ENCODE data around the gene LRP1B.
"Not testable (repeated sequence)": the region's sequence is repeated elsewhere in the genome, so short reads cannot be mapped to it uniquely, and the experiment has no call there.

The LRP1B gene

GRCh38 chr2:140286377-140286776, 1844.4 kb downstream of the LRP1B start:
- H3K4me1 ChIP-seq (ENCODE audit: insufficient read depth, insufficient read length), result no peaks in the 10 kb centered on the region
- H3K27me3 ChIP-seq (ENCODE audit: insufficient read depth, insufficient read length), result no peaks in the 10 kb centered on the region
- no peak overlapping the region for H3K4me3 ChIP-seq (ENCODE audit: insufficient read length, low read depth)
- no peak for DNase-seq (ENCODE audit: low read depth, low spot score)
- no peaks in the 10 kb centered on the region for H3K36me3 ChIP-seq (ENCODE audit: insufficient read depth, insufficient read length, low read length)
- H3K9ac ChIP-seq (ENCODE audit: insufficient read length, low read depth), result no peak overlapping the region
- TF ChIP-seq SUZ12 (IDR thresholded peaks at IDR 0.05; ENCODE audit: extremely low read depth, insufficient read depth, insufficient read length), result no peak
- TF ChIP-seq ZNF274 (IDR thresholded peaks at IDR 0.05; ENCODE audit: low read depth, low read length), result no peak
- TF ChIP-seq YY1 (IDR thresholded peaks at IDR 0.05; ENCODE audit: insufficient read depth, insufficient read length), result no peak
- H3K9me3 ChIP-seq (ENCODE audit: insufficient read depth, low read length), result no peaks in the 10 kb centered on the region

- not testable (repeated sequence) for DNase-seq (ENCODE audit: low read depth, low spot score); H3K4me3 ChIP-seq (ENCODE audit: insufficient read length, low read depth); H3K9ac ChIP-seq (ENCODE audit: insufficient read length, low read depth); H3K36me3 ChIP-seq (ENCODE audit: insufficient read depth, insufficient read length, low read length); H3K27me3 ChIP-seq (ENCODE audit: insufficient read depth, insufficient read length); H3K4me1 ChIP-seq (ENCODE audit: insufficient read depth, insufficient read length); H3K9me3 ChIP-seq (ENCODE audit: insufficient read depth, low read length)
Measured at GRCh38 chr2:140277344-140277743, 1853.5 kb downstream of the LRP1B start.

- H3K4me1 ChIP-seq (ENCODE audit: insufficient read depth, insufficient read length), result no peaks in the 10 kb centered on the region
- no peaks in the 10 kb centered on the region for H3K27me3 ChIP-seq (ENCODE audit: insufficient read depth, insufficient read length)
- H3K9ac ChIP-seq (ENCODE audit: insufficient read length, low read depth), result no peak overlapping the region
- no peaks in the 10 kb centered on the region for H3K36me3 ChIP-seq (ENCODE audit: insufficient read depth, insufficient read length, low read length)
- TF ChIP-seq SUZ12 (IDR thresholded peaks at IDR 0.05; ENCODE audit: extremely low read depth, insufficient read depth, insufficient read length), result no peak
- TF ChIP-seq YY1 (IDR thresholded peaks at IDR 0.05; ENCODE audit: insufficient read depth, insufficient read length), result no peak
- TF ChIP-seq ZNF274 (IDR thresholded peaks at IDR 0.05; ENCODE audit: low read depth, low read length), result no peak
- H3K4me3 ChIP-seq (ENCODE audit: insufficient read length, low read depth), result no peak overlapping the region
- H3K9me3 ChIP-seq (ENCODE audit: insufficient read depth, low read length), result no peaks in the 10 kb centered on the region; the same call in 1 of the 2 replicates
- no peak for DNase-seq (ENCODE audit: low read depth, low spot score)
Measured at GRCh38 chr2:140276661-140277060, 1854.2 kb downstream of the LRP1B start.

- Histone ChIP-seq H3K36me3 (ENCODE audit: insufficient read depth, insufficient read length, low read length) (no peaks in the 10 kb centered on the region), H3K4me1 (ENCODE audit: insufficient read depth, insufficient read length) (no peaks in the 10 kb centered on the region), H3K27me3 (ENCODE audit: insufficient read depth, insufficient read length) (no peaks in the 10 kb centered on the region), H3K9ac (ENCODE audit: insufficient read length, low read depth) (no peak overlapping the region), H3K9me3 (ENCODE audit: insufficient read depth, low read length) (no peaks in the 10 kb centered on the region; the same call in 1 of the 2 replicates), H3K4me3 (ENCODE audit: insufficient read length, low read depth) (no peak overlapping the region)
- DNase-seq (ENCODE audit: low read depth, low spot score), result no peak
- no peak for TF ChIP-seq SUZ12 (IDR thresholded peaks at IDR 0.05; ENCODE audit: extremely low read depth, insufficient read depth, insufficient read length)
- no peak for TF ChIP-seq ZNF274 (IDR thresholded peaks at IDR 0.05; ENCODE audit: low read depth, low read length)
- no peak for TF ChIP-seq YY1 (IDR thresholded peaks at IDR 0.05; ENCODE audit: insufficient read depth, insufficient read length)
Measured at GRCh38 chr2:140275427-140275826, 1855.4 kb downstream of the LRP1B start.

- Histone ChIP-seq H3K4me3 (ENCODE audit: insufficient read length, low read depth) (no peak overlapping the region), H3K9ac (ENCODE audit: insufficient read length, low read depth) (no peak overlapping the region), H3K4me1 (ENCODE audit: insufficient read depth, insufficient read length) (no peaks in the 10 kb centered on the region), H3K9me3 (ENCODE audit: insufficient read depth, low read length) (no peaks in the 10 kb centered on the region; the same call in 1 of the 2 replicates), H3K27me3 (ENCODE audit: insufficient read depth, insufficient read length) (no peaks in the 10 kb centered on the region), H3K36me3 (ENCODE audit: insufficient read depth, insufficient read length, low read length) (no peaks in the 10 kb centered on the region)
- TF ChIP-seq YY1 (IDR thresholded peaks at IDR 0.05; ENCODE audit: insufficient read depth, insufficient read length), result no peak
- TF ChIP-seq ZNF274 (IDR thresholded peaks at IDR 0.05; ENCODE audit: low read depth, low read length), result no peak
- no peak for TF ChIP-seq SUZ12 (IDR thresholded peaks at IDR 0.05; ENCODE audit: extremely low read depth, insufficient read depth, insufficient read length)
- no peak for DNase-seq (ENCODE audit: low read depth, low spot score)
Measured at GRCh38 chr2:140274891-140275290, 1855.9 kb downstream of the LRP1B start.

GRCh38 chr2:140273958-140274357, 1856.9 kb downstream of the LRP1B start:
- H3K4me3 ChIP-seq (ENCODE audit: insufficient read length, low read depth), result no peak overlapping the region
- TF ChIP-seq YY1 (IDR thresholded peaks at IDR 0.05; ENCODE audit: insufficient read depth, insufficient read length) (no peak), SUZ12 (IDR thresholded peaks at IDR 0.05; ENCODE audit: extremely low read depth, insufficient read depth, insufficient read length) (no peak), ZNF274 (IDR thresholded peaks at IDR 0.05; ENCODE audit: low read depth, low read length) (no peak)
- no peaks in the 10 kb centered on the region for H3K36me3 ChIP-seq (ENCODE audit: insufficient read depth, insufficient read length, low read length)

GRCh38 chr2:140273408-140273807, 1857.4 kb downstream of the LRP1B start:
- no peak for DNase-seq (ENCODE audit: low read depth, low spot score)
- Histone ChIP-seq H3K27me3 (ENCODE audit: insufficient read depth, insufficient read length) (no peaks in the 10 kb centered on the region), H3K9ac (ENCODE audit: insufficient read length, low read depth) (no peak overlapping the region), H3K4me3 (ENCODE audit: insufficient read length, low read depth) (no peak overlapping the region), H3K36me3 (ENCODE audit: insufficient read depth, insufficient read length, low read length) (no peaks in the 10 kb centered on the region), H3K9me3 (ENCODE audit: insufficient read depth, low read length) (no peaks in the 10 kb centered on the region; the same call in 1 of the 2 replicates), H3K4me1 (ENCODE audit: insufficient read depth, insufficient read length) (no peaks in the 10 kb centered on the region)
- TF ChIP-seq ZNF274 (IDR thresholded peaks at IDR 0.05; ENCODE audit: low read depth, low read length), result no peak
- no peak for TF ChIP-seq YY1 (IDR thresholded peaks at IDR 0.05; ENCODE audit: insufficient read depth, insufficient read length)
- no peak for TF ChIP-seq SUZ12 (IDR thresholded peaks at IDR 0.05; ENCODE audit: extremely low read depth, insufficient read depth, insufficient read length)

More at GRCh38 chr2:140273958-140274357, 1856.9 kb downstream of the LRP1B start:
- DNase-seq (ENCODE audit: low read depth, low spot score), result no peak
- Histone ChIP-seq H3K9ac (ENCODE audit: insufficient read length, low read depth) (no peak overlapping the region), H3K9me3 (ENCODE audit: insufficient read depth, low read length) (no peaks in the 10 kb centered on the region; the same call in 1 of the 2 replicates), H3K4me1 (ENCODE audit: insufficient read depth, insufficient read length) (no peaks in the 10 kb centered on the region), H3K27me3 (ENCODE audit: insufficient read depth, insufficient read length) (no peaks in the 10 kb centered on the region)

GRCh38 chr2:140270224-140270623, 1860.6 kb downstream of the LRP1B start:
- no peaks in the 10 kb centered on the region for H3K36me3 ChIP-seq (ENCODE audit: insufficient read depth, insufficient read length, low read length)
- no peak for TF ChIP-seq YY1 (IDR thresholded peaks at IDR 0.05; ENCODE audit: insufficient read depth, insufficient read length)
- no peak for TF ChIP-seq SUZ12 (IDR thresholded peaks at IDR 0.05; ENCODE audit: extremely low read depth, insufficient read depth, insufficient read length)
- TF ChIP-seq ZNF274 (IDR thresholded peaks at IDR 0.05; ENCODE audit: low read depth, low read length), result no peak
- no peak overlapping the region for H3K9ac ChIP-seq (ENCODE audit: insufficient read length, low read depth)
- no peak overlapping the region for H3K4me3 ChIP-seq (ENCODE audit: insufficient read length, low read depth)
- no peaks in the 10 kb centered on the region for H3K27me3 ChIP-seq (ENCODE audit: insufficient read depth, insufficient read length)
- no peak for DNase-seq (ENCODE audit: low read depth, low spot score)
- no peaks in the 10 kb centered on the region for H3K4me1 ChIP-seq (ENCODE audit: insufficient read depth, insufficient read length)
- H3K9me3 ChIP-seq (ENCODE audit: insufficient read depth, low read length), result no peaks in the 10 kb centered on the region

All from NT2/D1 (cell line).